Activated naive CD4-positive, alpha-beta T cell treated with anti-CD3 and anti-CD28 coated beads, Interleukin-2, amount 50 U/mL, for 24 hours (primary cell): Measurements from ENCODE around the gene SLC13A5.
A peak's percentile ranks its signal among the peaks of the same experiment; 100 is the strongest.
"Not testable (repeated sequence)": the region's sequence is repeated elsewhere in the genome, so short reads cannot be mapped to it uniquely, and the experiment has no call there.

Experiments used
- H3K27ac Mint-ChIP-seq: one replicate; pipeline ENCODE4 v1.8.0; 2021; ENCODE audit warnings: mild to moderate bottlenecking, mixed read lengths
- H3K27me3 Mint-ChIP-seq: one replicate; pipeline ENCODE4 v1.8.0; 2021; ENCODE audit warnings: mixed read lengths
- H3K36me3 Mint-ChIP-seq: one replicate; pipeline ENCODE4 v1.8.0; 2021; ENCODE audit warnings: mixed read lengths
- H3K4me1 Mint-ChIP-seq: one replicate; pipeline ENCODE4 v1.8.0; 2021; ENCODE audit warnings: mixed read lengths
- H3K4me3 Mint-ChIP-seq: one replicate; pipeline ENCODE4 v1.8.0; 2021; ENCODE audit warnings: mild to moderate bottlenecking, mixed read lengths
- H3K9me3 Mint-ChIP-seq: one replicate; pipeline ENCODE4 v1.8.0; 2021; ENCODE audit warnings: mixed read lengths

Gene SLC13A5

GRCh38 chr17:6700948-6701307 is 12.2 kb downstream of the SLC13A5 start:
- H3K9me3 Mint-ChIP-seq = no peaks in the 10 kb centered on the region
- H3K27me3 Mint-ChIP-seq = peaks cover 6% of the 10 kb centered on the region
- no peaks in the 10 kb centered on the region for H3K36me3 Mint-ChIP-seq
- no peaks in the 10 kb centered on the region for H3K4me1 Mint-ChIP-seq
- H3K27ac Mint-ChIP-seq = no peak overlapping the region
- H3K4me3 Mint-ChIP-seq = no peak overlapping the region

- Mint-ChIP-seq H3K4me1 (no peaks in the 10 kb centered on the region), H3K27ac (peak overlapping the region; percentile 59), H3K27me3 (peaks cover 6% of the 10 kb centered on the region), H3K4me3 (no peak overlapping the region), H3K9me3 (no peaks in the 10 kb centered on the region), H3K36me3 (no peaks in the 10 kb centered on the region)
Measured at GRCh38 chr17:6699997-6700947, 12.9 kb downstream of the SLC13A5 start.

GRCh38 chr17:6698004-6698403 is 15.2 kb downstream of the SLC13A5 start:
- Mint-ChIP-seq H3K36me3 (no peaks in the 10 kb centered on the region), H3K27me3 (peaks cover 9% of the 10 kb centered on the region), H3K4me1 (no peaks in the 10 kb centered on the region), H3K27ac (no peak overlapping the region), H3K9me3 (no peaks in the 10 kb centered on the region), H3K4me3 (no peak overlapping the region)

- H3K27me3 Mint-ChIP-seq = peaks cover 10% of the 10 kb centered on the region
Measured at GRCh38 chr17:6696906-6697305, 16.3 kb downstream of the SLC13A5 start.

GRCh38 chr17:6695565-6695964 is 17.6 kb downstream of the SLC13A5 start:
- H3K36me3 Mint-ChIP-seq = no peaks in the 10 kb centered on the region
- H3K27ac Mint-ChIP-seq = no peak overlapping the region
- H3K4me1 Mint-ChIP-seq = no peaks in the 10 kb centered on the region
- H3K9me3 Mint-ChIP-seq = no peaks in the 10 kb centered on the region
- peaks cover 11% of the 10 kb centered on the region for H3K27me3 Mint-ChIP-seq
- H3K4me3 Mint-ChIP-seq = no peak overlapping the region

More at GRCh38 chr17:6696906-6697305, 16.3 kb downstream of the SLC13A5 start:
- H3K9me3 Mint-ChIP-seq = no peaks in the 10 kb centered on the region
- H3K27ac Mint-ChIP-seq = no peak overlapping the region
- no peak overlapping the region for H3K4me3 Mint-ChIP-seq
- H3K4me1 Mint-ChIP-seq = no peaks in the 10 kb centered on the region
- no peaks in the 10 kb centered on the region for H3K36me3 Mint-ChIP-seq

GRCh38 chr17:6695051-6695450 is 18.1 kb downstream of the SLC13A5 start:
- no peak overlapping the region for H3K4me3 Mint-ChIP-seq
- peaks cover 13% of the 10 kb centered on the region for H3K27me3 Mint-ChIP-seq
- H3K9me3 Mint-ChIP-seq = no peaks in the 10 kb centered on the region
- no peaks in the 10 kb centered on the region for H3K4me1 Mint-ChIP-seq
- no peak overlapping the region for H3K27ac Mint-ChIP-seq
- no peaks in the 10 kb centered on the region for H3K36me3 Mint-ChIP-seq

GRCh38 chr17:6691958-6692357 is 21.2 kb downstream of the SLC13A5 start:
- H3K27ac Mint-ChIP-seq, H3K4me3 Mint-ChIP-seq, H3K9me3 Mint-ChIP-seq, H3K36me3 Mint-ChIP-seq, H3K4me1 Mint-ChIP-seq: not testable (repeated sequence)
- H3K27me3 Mint-ChIP-seq = peaks cover 14% of the 10 kb centered on the region

GRCh38 chr17:6691546-6691945 is 21.6 kb downstream of the SLC13A5 start:
- peaks cover 14% of the 10 kb centered on the region for H3K27me3 Mint-ChIP-seq
- H3K4me3 Mint-ChIP-seq = no peak overlapping the region
- H3K9me3 Mint-ChIP-seq = no peaks in the 10 kb centered on the region
- H3K36me3 Mint-ChIP-seq = no peaks in the 10 kb centered on the region
- no peaks in the 10 kb centered on the region for H3K4me1 Mint-ChIP-seq
- H3K27ac Mint-ChIP-seq = no peak overlapping the region

- Mint-ChIP-seq H3K27me3 (peaks cover 14% of the 10 kb centered on the region), H3K4me1 (no peaks in the 10 kb centered on the region), H3K9me3 (no peaks in the 10 kb centered on the region), H3K27ac (no peak overlapping the region), H3K36me3 (no peaks in the 10 kb centered on the region), H3K4me3 (no peak overlapping the region)
Measured at GRCh38 chr17:6690641-6691040, 22.5 kb downstream of the SLC13A5 start.

GRCh38 chr17:6688944-6689343 is 24.2 kb downstream of the SLC13A5 start:
- H3K9me3 Mint-ChIP-seq = no peaks in the 10 kb centered on the region
- no peaks in the 10 kb centered on the region for H3K36me3 Mint-ChIP-seq
- H3K4me1 Mint-ChIP-seq = no peaks in the 10 kb centered on the region
- H3K4me3 Mint-ChIP-seq = no peak overlapping the region
- peaks cover 7% of the 10 kb centered on the region for H3K27me3 Mint-ChIP-seq
- H3K27ac Mint-ChIP-seq = no peak overlapping the region

GRCh38 chr17:6686026-6686425 is 27.1 kb downstream of the SLC13A5 start:
- Mint-ChIP-seq H3K27ac (no peak overlapping the region), H3K27me3 (peaks cover 10% of the 10 kb centered on the region), H3K36me3 (no peaks in the 10 kb centered on the region), H3K4me3 (no peak overlapping the region), H3K4me1 (no peaks in the 10 kb centered on the region), H3K9me3 (no peaks in the 10 kb centered on the region)

- no peaks in the 10 kb centered on the region for H3K36me3 Mint-ChIP-seq
- H3K4me1 Mint-ChIP-seq = no peaks in the 10 kb centered on the region
- H3K4me3 Mint-ChIP-seq = no peak overlapping the region
- peaks cover 14% of the 10 kb centered on the region for H3K27me3 Mint-ChIP-seq
- no peaks in the 10 kb centered on the region for H3K9me3 Mint-ChIP-seq
- H3K27ac Mint-ChIP-seq = no peak overlapping the region
Measured at GRCh38 chr17:6684881-6685767, 28.0 kb downstream of the SLC13A5 start.

- H3K9me3 Mint-ChIP-seq = no peaks in the 10 kb centered on the region
- no peaks in the 10 kb centered on the region for H3K4me1 Mint-ChIP-seq
- peaks cover 13% of the 10 kb centered on the region for H3K27me3 Mint-ChIP-seq
- no peaks in the 10 kb centered on the region for H3K36me3 Mint-ChIP-seq
- no peak overlapping the region for H3K4me3 Mint-ChIP-seq
- H3K27ac Mint-ChIP-seq = no peak overlapping the region
Measured at GRCh38 chr17:6684460-6684783, 28.7 kb downstream of the SLC13A5 start.

- no peak overlapping the region for H3K4me3 Mint-ChIP-seq
- peaks cover 14% of the 10 kb centered on the region for H3K27me3 Mint-ChIP-seq
- H3K36me3 Mint-ChIP-seq = no peaks in the 10 kb centered on the region
- no peak overlapping the region for H3K27ac Mint-ChIP-seq
- H3K4me1 Mint-ChIP-seq = no peaks in the 10 kb centered on the region
- no peaks in the 10 kb centered on the region for H3K9me3 Mint-ChIP-seq
Measured at GRCh38 chr17:6683730-6684459, 29.3 kb downstream of the SLC13A5 start.

- Mint-ChIP-seq H3K36me3 (no peaks in the 10 kb centered on the region), H3K27me3 (peaks cover 19% of the 10 kb centered on the region), H3K9me3 (no peaks in the 10 kb centered on the region), H3K4me1 (no peaks in the 10 kb centered on the region), H3K4me3 (no peak overlapping the region), H3K27ac (no peak overlapping the region)
Measured at GRCh38 chr17:6683081-6683684, 30.0 kb downstream of the SLC13A5 start.
